Endodermal cell (in vitro differentiated cells): ENCODE measurements around the gene FGD3. TPM values are rescaled to one million over a fixed set of nuclear protein-coding genes. Genes with fewer than 3 reads are reported as not detected.
A peak's percentile ranks its signal among the peaks of the same experiment; 100 is the strongest.

ENCODE experiments used
- DNase-seq: peaks from one replicate; pipeline ENCODE4 v3.0.0-alpha.2; 2017
- H3K27ac ChIP-seq: 2 replicates; pipeline ENCODE4 v1.5.1; 2013; ENCODE audit warnings: mild to moderate bottlenecking, low read depth, low read length, moderate library complexity
- H3K27me3 ChIP-seq: 2 replicates; pipeline ENCODE4 v1.6.1; 2013; ENCODE audit warnings: mild to moderate bottlenecking, low read length, moderate library complexity; ENCODE audit not compliant: insufficient read depth, control insufficient read depth, poor library complexity, severe bottlenecking
- H3K36me3 ChIP-seq: 2 replicates; pipeline ENCODE4 v1.7.0; 2013; ENCODE audit warnings: mild to moderate bottlenecking, low read length, moderate library complexity; ENCODE audit not compliant: control insufficient read depth, insufficient read depth
- H3K4me1 ChIP-seq: one replicate; pipeline ENCODE4 v1.7.0; 2013; ENCODE audit warnings: low read length; ENCODE audit not compliant: control insufficient read depth, insufficient read depth
- H3K4me3 ChIP-seq: 2 replicates; pipeline ENCODE4 v1.5.1; 2013; ENCODE audit warnings: mild to moderate bottlenecking, low read length, moderate library complexity
- H3K9ac ChIP-seq: 2 replicates; pipeline ENCODE4 v1.6.1; 2013; ENCODE audit warnings: mild to moderate bottlenecking, low read length, moderate library complexity; ENCODE audit not compliant: poor library complexity, severe bottlenecking; ENCODE audit errors: extremely low read depth
- H3K9me3 ChIP-seq: 2 replicates; pipeline ENCODE4 v1.6.1; 2013; ENCODE audit warnings: mild to moderate bottlenecking, low read length, moderate library complexity; ENCODE audit not compliant: control insufficient read depth
- H3K27ac Mint-ChIP-seq: 2 replicates; pipeline ENCODE4 v1.8.0; 2020; ENCODE audit warnings: mixed read lengths
- H3K27me3 Mint-ChIP-seq: 2 replicates; pipeline ENCODE4 v1.8.0; 2021; ENCODE audit warnings: mild to moderate bottlenecking, mixed read lengths; ENCODE audit not compliant: insufficient read depth
- H3K36me3 Mint-ChIP-seq: 2 replicates; pipeline ENCODE4 v1.8.0; 2020; ENCODE audit warnings: low read depth, mixed read lengths
- H3K4me1 Mint-ChIP-seq: 2 replicates; pipeline ENCODE4 v1.8.0; 2020; ENCODE audit warnings: mixed read lengths
- H3K4me3 Mint-ChIP-seq: 2 replicates; pipeline ENCODE4 v1.8.0; 2020; ENCODE audit warnings: mild to moderate bottlenecking, moderate library complexity, mixed read lengths
- H3K9me3 Mint-ChIP-seq: 2 replicates; pipeline ENCODE4 v1.8.0; 2020; ENCODE audit warnings: mild to moderate bottlenecking, mixed read lengths
- CTCF ChIP-seq: fragments of 200-600 bp; sonication (generic); conservative IDR thresholded peaks from 2 replicates; pipeline ENCODE4 v1.5.0; 2021; ENCODE audit warnings: antibody characterized with exemption, mild to moderate bottlenecking
- WGBS, 2 experiments: methylation state at CpG; one replicate each; pipeline versions ENCODE4 v1.1.5 to v1.1.7; 2013; ENCODE audit warnings: missing lambda C conversion rate in 2 of 2, mixed read lengths in 1 of 2; ENCODE audit not compliant: insufficient coverage in 1 of 2, insufficient read length in 1 of 2; 5-methylcytosine and 5-hydroxymethylcytosine counted together
- total RNA-seq, 2 donors: library from RNA; stranded (reverse); fragmentation: NEBNext Ultra II Directional in 1 of 2; extraction: Animal tissue kit (Norgen Biotek cat#: 25700) in 1 of 2; gene quantifications; 2 replicates in 1 of 2; 3 replicates in 1 of 2; pipeline ENCODE4 v1.2.1, GENCODE V29; 2021

FGD3 gene
- total RNA-seq, 2 donors from 2014 or later = 1.4 to 1.9 TPM

GRCh38 chr9:93024646-93024910 is 77.3 kb downstream of the FGD3 start:
- H3K9ac ChIP-seq = no peak overlapping the region
- no peaks in the 10 kb centered on the region for H3K27me3 ChIP-seq
- H3K27ac Mint-ChIP-seq = no peak overlapping the region

GRCh38 chr9:93024986-93025630 is 77.8 kb downstream of the FGD3 start:
- no peaks in the 10 kb centered on the region for H3K9me3 Mint-ChIP-seq
- no peak overlapping the region for H3K27ac ChIP-seq
- H3K9me3 ChIP-seq = no peaks in the 10 kb centered on the region
- H3K4me1 ChIP-seq = no peaks in the 10 kb centered on the region
- H3K4me3 ChIP-seq = no peak overlapping the region
- 85 to 89% methylated on average over 4 to 11 of the region's 11 CpGs for WGBS, 2 experiments
- DNase-seq = no peak
- no peaks in the 10 kb centered on the region for H3K4me1 Mint-ChIP-seq
- TF ChIP-seq CTCF = no peak
- H3K4me3 Mint-ChIP-seq = no peak overlapping the region
- H3K27ac Mint-ChIP-seq = peak overlapping the region; percentile 9
- H3K27me3 Mint-ChIP-seq = no peaks in the 10 kb centered on the region
- H3K27me3 ChIP-seq = no peaks in the 10 kb centered on the region
- H3K36me3 Mint-ChIP-seq = no peaks in the 10 kb centered on the region
- no peak overlapping the region for H3K9ac ChIP-seq
- H3K36me3 ChIP-seq = no peaks in the 10 kb centered on the region

More at GRCh38 chr9:93024646-93024910, 77.3 kb downstream of the FGD3 start:
- Histone ChIP-seq H3K4me3 (no peak overlapping the region), H3K36me3 (no peaks in the 10 kb centered on the region), H3K4me1 (no peaks in the 10 kb centered on the region), H3K27ac (no peak overlapping the region), H3K9me3 (no peaks in the 10 kb centered on the region)
- Mint-ChIP-seq H3K4me1 (no peaks in the 10 kb centered on the region), H3K9me3 (no peaks in the 10 kb centered on the region), H3K27me3 (no peaks in the 10 kb centered on the region), H3K4me3 (no peak overlapping the region), H3K36me3 (no peaks in the 10 kb centered on the region)
- no peak for DNase-seq
- WGBS, 2 experiments = 80 to 83% methylated on average over 1 to 4 of the region's 4 CpGs
- TF ChIP-seq CTCF = no peak

DNA sequence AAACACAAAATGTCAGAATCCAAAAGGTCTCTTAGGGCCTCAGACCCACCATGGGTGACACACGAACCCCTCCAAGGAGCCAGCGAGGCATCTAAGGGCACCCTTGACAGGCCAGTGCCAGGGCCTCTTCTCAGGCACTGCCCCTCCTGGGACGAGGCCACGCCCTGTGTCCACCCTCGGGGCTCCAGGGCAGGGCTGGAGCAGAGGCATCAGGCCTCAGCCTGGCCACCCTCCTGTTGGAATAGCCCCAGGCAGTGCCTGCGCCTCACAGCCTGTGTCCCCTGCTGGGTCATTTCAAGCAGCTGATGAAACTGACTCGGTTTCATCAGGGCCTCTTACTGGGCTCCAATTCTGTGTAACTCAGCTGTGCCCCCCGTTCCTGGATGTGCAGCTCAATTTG is 78.4 kb downstream of the FGD3 start:
- WGBS, 2 experiments = 85 to 94% methylated on average over 5 to 8 of the region's 8 CpGs
- no peaks in the 10 kb centered on the region for H3K27me3 ChIP-seq
- H3K36me3 ChIP-seq = no peaks in the 10 kb centered on the region
- no peak for DNase-seq
- H3K27ac ChIP-seq = no peak overlapping the region
- no peak overlapping the region for H3K4me3 ChIP-seq
- Mint-ChIP-seq H3K27me3 (no peaks in the 10 kb centered on the region), H3K36me3 (no peaks in the 10 kb centered on the region), H3K4me3 (no peak overlapping the region), H3K4me1 (no peaks in the 10 kb centered on the region), H3K9me3 (no peaks in the 10 kb centered on the region), H3K27ac (peak overlapping the region; percentile 9)
- H3K4me1 ChIP-seq = no peaks in the 10 kb centered on the region
- H3K9ac ChIP-seq = no peak overlapping the region
- TF ChIP-seq CTCF = no peak
- no peaks in the 10 kb centered on the region for H3K9me3 ChIP-seq
